WTC11 (cell line): Measurements from ENCODE around the gene MED12.

Experiments used
- TF ChIP-seq, protein P1 (sequence below): sonication (generic); formaldehyde crosslinking; IDR thresholded peaks from 2 replicates; pipeline ENCODE4 v1.8.1; 2023; ENCODE audit warnings: mild to moderate bottlenecking, missing genetic modification reagents, borderline replicate concordance
- TF ChIP-seq, protein P2 (sequence below): sonication (generic); formaldehyde crosslinking; IDR thresholded peaks from 2 replicates; pipeline ENCODE4 v1.8.0; 2022; ENCODE audit warnings: mild to moderate bottlenecking, missing genetic modification reagents
- TF ChIP-seq, protein P3 (sequence below): fragments of 200-600 bp; IDR thresholded peaks from 2 replicates; pipeline ENCODE4 v1.8.0; 2022; ENCODE audit warnings: antibody characterized with exemption

DNA sequence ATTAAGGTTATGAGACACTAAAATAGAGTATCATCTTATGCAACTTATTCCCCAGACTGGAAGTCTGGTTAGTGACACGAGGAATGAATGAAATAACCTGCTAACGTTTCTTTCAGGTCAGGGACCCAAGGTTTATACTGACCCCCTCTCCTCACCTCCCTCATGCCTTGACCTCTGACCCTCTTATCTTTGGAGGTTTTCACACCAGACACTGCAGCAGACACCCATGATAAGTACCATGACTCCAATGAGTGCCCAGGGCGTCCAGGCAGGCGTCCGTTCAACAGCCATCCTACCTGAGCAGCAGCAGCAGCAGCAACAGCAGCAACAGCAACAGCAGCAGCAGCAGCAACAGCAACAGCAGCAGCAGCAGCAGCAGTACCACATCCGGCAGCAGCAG, 22.0 kb downstream of the MED12 start:
- TF ChIP-seq, protein P1, sequence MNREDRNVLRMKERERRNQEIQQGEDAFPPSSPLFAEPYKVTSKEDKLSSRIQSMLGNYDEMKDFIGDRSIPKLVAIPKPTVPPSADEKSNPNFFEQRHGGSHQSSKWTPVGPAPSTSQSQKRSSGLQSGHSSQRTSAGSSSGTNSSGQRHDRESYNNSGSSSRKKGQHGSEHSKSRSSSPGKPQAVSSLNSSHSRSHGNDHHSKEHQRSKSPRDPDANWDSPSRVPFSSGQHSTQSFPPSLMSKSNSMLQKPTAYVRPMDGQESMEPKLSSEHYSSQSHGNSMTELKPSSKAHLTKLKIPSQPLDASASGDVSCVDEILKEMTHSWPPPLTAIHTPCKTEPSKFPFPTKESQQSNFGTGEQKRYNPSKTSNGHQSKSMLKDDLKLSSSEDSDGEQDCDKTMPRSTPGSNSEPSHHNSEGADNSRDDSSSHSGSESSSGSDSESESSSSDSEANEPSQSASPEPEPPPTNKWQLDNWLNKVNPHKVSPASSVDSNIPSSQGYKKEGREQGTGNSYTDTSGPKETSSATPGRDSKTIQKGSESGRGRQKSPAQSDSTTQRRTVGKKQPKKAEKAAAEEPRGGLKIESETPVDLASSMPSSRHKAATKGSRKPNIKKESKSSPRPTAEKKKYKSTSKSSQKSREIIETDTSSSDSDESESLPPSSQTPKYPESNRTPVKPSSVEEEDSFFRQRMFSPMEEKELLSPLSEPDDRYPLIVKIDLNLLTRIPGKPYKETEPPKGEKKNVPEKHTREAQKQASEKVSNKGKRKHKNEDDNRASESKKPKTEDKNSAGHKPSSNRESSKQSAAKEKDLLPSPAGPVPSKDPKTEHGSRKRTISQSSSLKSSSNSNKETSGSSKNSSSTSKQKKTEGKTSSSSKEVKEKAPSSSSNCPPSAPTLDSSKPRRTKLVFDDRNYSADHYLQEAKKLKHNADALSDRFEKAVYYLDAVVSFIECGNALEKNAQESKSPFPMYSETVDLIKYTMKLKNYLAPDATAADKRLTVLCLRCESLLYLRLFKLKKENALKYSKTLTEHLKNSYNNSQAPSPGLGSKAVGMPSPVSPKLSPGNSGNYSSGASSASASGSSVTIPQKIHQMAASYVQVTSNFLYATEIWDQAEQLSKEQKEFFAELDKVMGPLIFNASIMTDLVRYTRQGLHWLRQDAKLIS (CRISPR knock-in tag): no peak
- TF ChIP-seq, protein P2, sequence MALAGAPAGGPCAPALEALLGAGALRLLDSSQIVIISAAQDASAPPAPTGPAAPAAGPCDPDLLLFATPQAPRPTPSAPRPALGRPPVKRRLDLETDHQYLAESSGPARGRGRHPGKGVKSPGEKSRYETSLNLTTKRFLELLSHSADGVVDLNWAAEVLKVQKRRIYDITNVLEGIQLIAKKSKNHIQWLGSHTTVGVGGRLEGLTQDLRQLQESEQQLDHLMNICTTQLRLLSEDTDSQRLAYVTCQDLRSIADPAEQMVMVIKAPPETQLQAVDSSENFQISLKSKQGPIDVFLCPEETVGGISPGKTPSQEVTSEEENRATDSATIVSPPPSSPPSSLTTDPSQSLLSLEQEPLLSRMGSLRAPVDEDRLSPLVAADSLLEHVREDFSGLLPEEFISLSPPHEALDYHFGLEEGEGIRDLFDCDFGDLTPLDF (CRISPR knock-in tag): no peak
- TF ChIP-seq, protein P3, sequence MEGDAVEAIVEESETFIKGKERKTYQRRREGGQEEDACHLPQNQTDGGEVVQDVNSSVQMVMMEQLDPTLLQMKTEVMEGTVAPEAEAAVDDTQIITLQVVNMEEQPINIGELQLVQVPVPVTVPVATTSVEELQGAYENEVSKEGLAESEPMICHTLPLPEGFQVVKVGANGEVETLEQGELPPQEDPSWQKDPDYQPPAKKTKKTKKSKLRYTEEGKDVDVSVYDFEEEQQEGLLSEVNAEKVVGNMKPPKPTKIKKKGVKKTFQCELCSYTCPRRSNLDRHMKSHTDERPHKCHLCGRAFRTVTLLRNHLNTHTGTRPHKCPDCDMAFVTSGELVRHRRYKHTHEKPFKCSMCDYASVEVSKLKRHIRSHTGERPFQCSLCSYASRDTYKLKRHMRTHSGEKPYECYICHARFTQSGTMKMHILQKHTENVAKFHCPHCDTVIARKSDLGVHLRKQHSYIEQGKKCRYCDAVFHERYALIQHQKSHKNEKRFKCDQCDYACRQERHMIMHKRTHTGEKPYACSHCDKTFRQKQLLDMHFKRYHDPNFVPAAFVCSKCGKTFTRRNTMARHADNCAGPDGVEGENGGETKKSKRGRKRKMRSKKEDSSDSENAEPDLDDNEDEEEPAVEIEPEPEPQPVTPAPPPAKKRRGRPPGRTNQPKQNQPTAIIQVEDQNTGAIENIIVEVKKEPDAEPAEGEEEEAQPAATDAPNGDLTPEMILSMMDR: no peak
